ENCODE measurements around the gene FER.
"Not testable (repeated sequence)": the region's sequence is repeated elsewhere in the genome, so short reads cannot be mapped to it uniquely, and the experiment has no call there.

The FER gene

GRCh38 chr5:108747111-108747773 lies 455 bp upstream of the FER start:
- DNase-seq (ENCODE audit: low read depth), result no peak

GRCh38 chr5:108748401-108749127 lies 867 bp downstream of the FER start:
- DNase-seq (ENCODE audit: low read depth), result peak; percentile 83

GRCh38 chr5:108749128-108749861 lies 1.6 kb downstream of the FER start:
- peak; percentile 13 for DNase-seq (ENCODE audit: low read depth)

- no peak for DNase-seq (ENCODE audit: low read depth)
These were observed 5.6 kb downstream of the FER start for GRCh38 chr5:108753331-108753730.

- DNase-seq (ENCODE audit: low read depth), result no peak
These were observed 6.2 kb downstream of the FER start for GRCh38 chr5:108753877-108754276.

- DNase-seq (ENCODE audit: low read depth), result no peak
These were observed 12.8 kb downstream of the FER start for GRCh38 chr5:108760512-108760911.

- no peak for DNase-seq (ENCODE audit: low read depth)
These were observed 15.0 kb downstream of the FER start for GRCh38 chr5:108762660-108763059.

- no peak for DNase-seq (ENCODE audit: low read depth)
These were observed 15.7 kb downstream of the FER start for GRCh38 chr5:108763222-108763916.

- DNase-seq (ENCODE audit: low read depth), result no peak
These were observed 17.9 kb downstream of the FER start for GRCh38 chr5:108765647-108766046.

GRCh38 chr5:108766916-108767315 lies 19.2 kb downstream of the FER start:
- DNase-seq (ENCODE audit: low read depth), result not testable (repeated sequence)

- DNase-seq (ENCODE audit: low read depth), result no peak
These were observed 21.7 kb downstream of the FER start for GRCh38 chr5:108769352-108769751.

GRCh38 chr5:108772626-108773025 lies 24.9 kb downstream of the FER start:
- DNase-seq (ENCODE audit: low read depth), result no peak

- no peak for DNase-seq (ENCODE audit: low read depth)
These were observed 25.6 kb downstream of the FER start for GRCh38 chr5:108773330-108773729.

GRCh38 chr5:108774079-108774478 lies 26.4 kb downstream of the FER start:
- not testable (repeated sequence) for DNase-seq (ENCODE audit: low read depth)

GRCh38 chr5:108777582-108777981 lies 29.9 kb downstream of the FER start:
- not testable (repeated sequence) for DNase-seq (ENCODE audit: low read depth)

GRCh38 chr5:108784577-108784976 lies 36.9 kb downstream of the FER start:
- not testable (repeated sequence) for DNase-seq (ENCODE audit: low read depth)

- no peak for DNase-seq (ENCODE audit: low read depth)
These were observed 39.2 kb downstream of the FER start for GRCh38 chr5:108786806-108787483.

- DNase-seq (ENCODE audit: low read depth), result no peak
These were observed 40.4 kb downstream of the FER start for GRCh38 chr5:108788142-108788541.

GRCh38 chr5:108793207-108793606 lies 45.5 kb downstream of the FER start:
- DNase-seq (ENCODE audit: low read depth), result no peak

GRCh38 chr5:108794349-108794748 lies 46.7 kb downstream of the FER start:
- not testable (repeated sequence) for DNase-seq (ENCODE audit: low read depth)

- no peak for DNase-seq (ENCODE audit: low read depth)
These were observed 49.7 kb downstream of the FER start for GRCh38 chr5:108797396-108797795.

GRCh38 chr5:108797986-108798385 lies 50.3 kb downstream of the FER start:
- DNase-seq (ENCODE audit: low read depth), result no peak

Data from stimulated activated CD8-positive, alpha-beta memory T cell treated with anti-CD3 and anti-CD28 coated beads, Interleukin-15, amount 100 ng/mL, for 24 hours (primary cell).